Measurements from ENCODE around the gene C16orf86.

C16orf86 gene, protein sequence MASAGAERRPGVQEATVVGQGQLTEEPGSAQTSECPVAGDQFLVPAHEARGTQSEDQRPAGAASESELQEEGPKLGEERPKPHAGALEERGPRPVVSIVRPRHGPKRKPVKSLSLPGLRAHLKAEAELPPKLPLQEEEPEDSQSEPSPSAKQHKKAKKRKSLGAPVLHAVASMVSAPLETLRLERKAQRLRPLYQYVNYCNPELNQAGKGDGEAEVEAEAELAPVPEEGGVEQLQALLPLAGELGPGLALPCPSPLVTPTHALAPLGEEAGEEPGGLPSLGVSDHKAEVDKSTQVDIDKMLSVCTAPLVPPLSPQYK

DNA sequence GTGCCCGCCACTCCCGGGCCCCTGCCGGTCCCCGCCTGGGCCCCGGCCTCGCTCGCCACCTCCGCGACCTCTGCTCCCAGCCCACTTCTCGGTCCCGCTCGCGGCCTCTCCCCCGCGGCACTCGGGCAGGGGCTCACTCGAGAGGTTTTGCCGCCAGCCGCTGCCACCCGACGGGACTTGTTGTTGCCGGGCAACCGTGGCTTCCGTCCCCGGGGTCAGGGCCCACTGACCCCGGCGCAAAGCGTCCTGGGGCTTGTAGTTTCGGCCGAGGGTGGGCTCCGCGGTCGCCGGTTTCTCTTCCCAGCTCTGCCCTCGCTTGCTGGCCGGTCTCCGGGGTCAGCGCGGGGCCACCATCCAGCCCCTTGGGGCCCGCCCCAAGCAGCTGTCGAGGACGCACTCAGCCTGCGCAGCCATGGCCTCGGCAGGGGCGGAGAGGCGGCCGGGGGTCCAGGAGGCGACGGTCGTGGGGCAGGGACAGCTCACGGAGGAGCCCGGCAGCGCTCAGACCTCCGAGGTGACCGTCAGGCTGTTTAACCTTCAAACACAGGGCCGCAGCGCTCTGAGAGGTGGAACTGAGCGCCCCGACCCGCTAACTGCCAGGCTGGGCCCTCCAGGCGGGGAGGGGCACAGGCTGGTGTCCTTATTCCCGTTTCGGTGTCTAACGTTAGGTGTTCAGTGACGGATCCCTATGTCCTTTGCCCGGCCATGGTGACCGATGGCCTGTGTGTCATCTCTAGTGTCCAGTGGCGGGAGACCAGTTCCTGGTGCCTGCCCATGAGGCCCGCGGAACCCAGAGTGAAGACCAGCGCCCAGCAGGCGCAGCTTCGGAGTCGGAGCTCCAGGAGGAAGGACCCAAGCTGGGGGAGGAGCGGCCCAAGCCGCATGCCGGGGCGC is at the start of gene C16orf86, which contains the start of gene ENKD1:
TSS of gene C16orf86 (plus strand) at position 256 of the 894 bp plus-strand sequence. CDS start at position 413, 157 bp downstream.
TSS of gene ENKD1 (minus strand) at position 192 of the 894 bp plus-strand sequence. CDS start 308 bp downstream, outside the sequence.
- DNase-seq = no peak

DNA sequence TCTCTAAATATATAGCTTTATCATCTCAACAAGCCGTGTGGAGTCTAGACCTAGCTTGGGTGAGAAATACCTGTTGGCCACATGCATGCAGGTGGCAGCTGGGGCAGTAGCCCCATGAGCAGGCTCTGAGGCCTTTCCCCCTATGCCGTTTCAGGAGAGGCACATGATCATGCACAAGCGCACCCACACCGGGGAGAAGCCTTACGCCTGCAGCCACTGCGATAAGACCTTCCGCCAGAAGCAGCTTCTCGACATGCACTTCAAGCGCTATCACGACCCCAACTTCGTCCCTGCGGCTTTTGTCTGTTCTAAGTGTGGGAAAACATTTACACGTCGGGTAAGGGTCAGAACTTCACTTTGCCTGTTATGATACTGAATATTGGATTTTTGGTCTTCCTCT is 38.4 kb upstream of the C16orf86 start:
- DNase-seq = no peak

DNA sequence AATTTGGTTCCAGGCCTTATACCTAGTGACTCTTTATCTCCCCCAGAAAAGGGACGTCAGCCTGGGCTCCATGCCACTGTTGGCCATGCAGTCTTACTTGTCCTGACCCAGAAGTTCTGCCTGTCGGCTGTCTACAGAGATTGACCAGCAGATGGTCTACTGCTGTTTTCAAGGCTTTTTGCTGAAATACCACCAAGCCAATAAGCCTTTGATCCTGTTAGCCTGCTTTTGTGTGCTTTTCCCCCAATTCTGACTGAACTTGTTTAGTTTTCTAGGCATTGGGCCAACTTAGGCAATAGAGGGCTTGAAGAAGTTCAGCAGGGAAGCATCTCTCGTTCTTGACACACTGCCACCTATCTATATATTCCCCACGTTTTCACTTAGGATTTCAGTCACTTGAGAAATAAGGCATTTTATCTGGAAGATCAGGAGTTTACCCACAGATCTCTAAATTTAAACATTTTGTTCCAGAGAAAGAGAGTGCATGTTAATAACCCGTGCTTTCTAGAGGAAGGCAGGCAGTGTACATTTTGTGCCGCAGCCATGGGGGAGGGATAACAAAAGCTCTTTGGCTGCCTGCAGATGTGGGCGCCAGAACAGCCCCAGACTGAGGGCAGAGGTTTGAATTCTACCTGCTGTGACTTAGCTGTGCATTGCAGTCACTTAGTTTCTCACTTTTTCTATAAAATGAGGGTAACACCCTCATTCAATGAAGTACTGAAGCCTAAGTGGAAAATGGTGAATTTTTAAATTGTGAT is 34.0 kb upstream of the C16orf86 start:
- DNase-seq = no peak

DNA sequence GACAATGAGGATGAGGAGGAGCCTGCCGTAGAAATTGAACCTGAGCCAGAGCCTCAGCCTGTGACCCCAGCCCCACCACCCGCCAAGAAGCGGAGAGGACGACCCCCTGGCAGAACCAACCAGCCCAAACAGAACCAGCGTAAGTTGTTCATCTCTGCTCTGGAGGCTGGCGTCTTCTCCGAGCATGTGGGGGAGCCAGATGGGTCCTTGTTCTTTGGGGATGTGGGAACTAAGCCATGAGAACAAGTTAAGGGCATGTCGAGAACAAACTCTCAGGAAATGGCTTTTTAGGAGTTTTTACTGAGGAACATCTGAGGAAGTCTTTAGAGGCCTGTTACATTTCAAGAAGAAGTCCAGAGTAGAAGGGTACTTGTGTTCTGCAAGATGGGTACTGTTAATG is 29.9 kb upstream of the C16orf86 start:
- DNase-seq = no peak

DNA sequence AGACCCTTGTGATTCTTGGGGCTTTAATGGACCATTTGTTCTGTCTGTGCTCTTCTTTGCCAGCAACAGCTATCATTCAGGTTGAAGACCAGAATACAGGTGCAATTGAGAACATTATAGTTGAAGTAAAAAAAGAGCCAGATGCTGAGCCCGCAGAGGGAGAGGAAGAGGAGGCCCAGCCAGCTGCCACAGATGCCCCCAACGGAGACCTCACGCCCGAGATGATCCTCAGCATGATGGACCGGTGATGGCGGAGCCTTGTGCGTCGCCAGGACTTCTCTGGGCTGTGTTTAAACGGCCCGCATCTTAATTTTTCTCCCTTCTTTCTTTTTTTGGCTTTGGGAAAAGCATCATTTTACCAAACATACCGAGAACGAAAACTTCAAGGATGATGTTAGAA is 29.0 kb upstream of the C16orf86 start:
- DNase-seq = no peak

DNA sequence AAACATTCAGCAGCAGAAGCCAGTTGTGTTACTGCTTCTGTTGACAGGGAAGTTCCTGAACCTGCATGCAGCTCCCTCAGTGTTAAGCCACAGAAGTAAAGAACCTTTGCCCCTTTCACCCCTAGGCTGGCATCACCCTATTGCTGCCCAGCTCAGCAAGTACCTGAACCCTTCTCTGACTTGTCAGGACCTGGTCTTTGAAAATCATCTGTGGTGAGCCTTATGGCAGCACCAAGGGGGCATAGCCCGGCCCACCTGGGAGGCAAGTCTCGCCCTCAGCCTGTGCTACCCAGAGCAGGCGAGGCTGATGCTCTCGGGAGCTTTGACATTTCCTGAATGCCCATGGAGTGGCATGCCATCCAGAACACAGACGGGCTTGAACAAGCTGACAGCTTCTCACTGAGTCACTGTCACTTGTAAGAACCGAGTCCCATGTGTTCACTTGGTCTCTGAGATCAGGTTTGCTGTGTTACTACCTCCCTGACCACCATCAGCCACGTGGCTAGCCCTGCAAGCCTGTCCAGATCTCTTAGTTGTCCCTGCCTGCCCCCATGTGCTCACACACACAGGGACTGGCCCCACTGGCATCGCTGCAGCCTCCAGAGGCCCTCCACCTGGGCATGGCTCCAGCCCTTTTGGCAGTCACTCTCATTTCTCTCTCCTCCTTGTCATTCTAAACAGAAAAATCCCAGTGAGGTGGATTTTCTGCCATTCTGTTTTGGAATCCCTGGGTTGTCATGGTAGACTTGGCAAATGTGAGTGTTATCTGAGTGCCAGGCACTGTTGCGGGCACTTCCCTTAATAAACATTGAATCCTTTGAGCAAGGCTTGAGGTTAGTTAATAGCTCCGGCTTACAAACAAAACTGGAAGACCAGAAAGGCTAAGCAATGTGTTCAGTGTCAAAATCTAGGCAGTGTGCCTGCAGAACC is 24.6 kb upstream of the C16orf86 start:
- no peak for DNase-seq

DNA sequence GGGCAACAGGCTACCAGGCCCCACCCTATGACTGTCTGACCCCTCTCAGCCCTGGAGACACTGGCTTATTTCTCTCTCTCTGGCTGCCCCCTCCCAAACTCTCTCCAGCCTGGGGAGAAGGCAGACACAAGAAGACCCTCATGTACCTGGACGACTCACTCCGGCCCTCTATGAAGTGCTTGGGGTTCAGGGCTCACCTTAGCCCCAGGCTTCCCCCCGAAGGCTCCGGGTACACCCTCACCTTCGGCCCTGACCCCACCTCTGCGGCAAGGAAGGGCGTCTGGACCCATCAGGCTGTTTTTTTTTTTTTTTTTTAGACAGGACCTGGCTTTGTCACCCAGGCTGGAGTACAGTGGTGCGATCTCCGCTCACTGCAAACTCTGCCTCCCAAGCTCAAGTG is 22.6 kb upstream of the C16orf86 start:
- no peak for DNase-seq

DNA sequence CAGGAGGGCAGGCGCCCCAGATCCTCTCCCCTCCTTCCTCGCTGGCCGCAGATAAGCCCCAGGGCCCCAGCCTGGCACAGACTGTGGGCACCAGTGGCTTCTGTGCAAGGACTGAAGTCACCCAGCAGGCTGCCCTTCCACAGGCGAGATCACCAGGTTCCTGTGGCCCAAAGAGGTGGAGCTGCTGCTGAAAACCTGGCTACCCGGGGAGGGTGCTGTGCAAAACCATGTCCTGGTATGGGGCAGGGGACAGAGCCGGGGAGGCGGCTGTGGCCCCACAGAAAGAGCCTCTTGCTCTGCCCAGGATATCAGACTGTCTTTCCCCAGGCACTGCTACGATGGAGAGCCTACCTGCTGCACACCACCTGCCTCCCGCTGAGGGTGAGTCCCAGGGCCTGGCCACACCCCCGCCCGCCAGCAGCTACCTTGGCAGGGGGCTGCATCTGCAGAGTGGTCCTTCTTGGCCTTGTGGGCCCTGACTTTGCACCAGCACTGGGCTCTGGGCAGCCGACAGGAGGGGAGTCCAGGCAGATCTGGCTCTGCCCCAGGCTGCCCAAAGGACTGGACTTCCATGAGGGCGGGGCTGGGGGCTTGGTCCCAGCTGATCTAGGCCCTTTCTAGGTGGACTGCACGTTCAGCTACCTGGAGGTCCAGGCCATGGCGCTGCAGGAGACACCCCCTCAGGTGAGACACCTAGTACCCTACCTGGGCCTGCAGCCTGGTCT is 21.1 kb upstream of the C16orf86 start:
- DNase-seq = no peak

DNA sequence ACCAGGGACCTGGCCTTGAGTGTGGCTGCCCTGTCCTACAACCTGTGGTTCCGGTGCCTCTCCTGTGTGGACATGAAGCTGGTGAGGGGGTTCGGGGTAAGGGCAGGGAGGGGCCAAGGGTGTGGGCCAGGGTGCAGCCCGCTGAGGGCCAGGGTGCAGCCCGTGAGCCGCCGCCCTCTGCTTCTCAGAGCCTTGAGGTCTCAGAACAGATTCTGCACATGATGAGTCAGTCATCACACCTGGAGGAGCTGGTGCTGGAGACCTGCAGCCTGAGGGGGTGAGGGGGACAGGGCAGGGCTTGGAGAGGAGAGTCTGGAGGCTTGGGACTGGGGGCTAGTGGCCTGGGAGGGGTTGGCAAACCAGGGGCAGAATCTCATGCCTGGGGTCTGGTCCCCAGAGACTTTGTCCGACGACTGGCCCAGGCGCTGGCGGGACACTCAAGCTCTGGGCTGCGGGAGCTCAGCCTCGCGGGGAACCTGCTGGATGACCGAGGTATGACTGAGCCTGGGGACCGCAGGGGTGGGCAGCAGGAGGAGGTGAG is 19.4 kb upstream of the C16orf86 start:
- DNase-seq = no peak

DNA sequence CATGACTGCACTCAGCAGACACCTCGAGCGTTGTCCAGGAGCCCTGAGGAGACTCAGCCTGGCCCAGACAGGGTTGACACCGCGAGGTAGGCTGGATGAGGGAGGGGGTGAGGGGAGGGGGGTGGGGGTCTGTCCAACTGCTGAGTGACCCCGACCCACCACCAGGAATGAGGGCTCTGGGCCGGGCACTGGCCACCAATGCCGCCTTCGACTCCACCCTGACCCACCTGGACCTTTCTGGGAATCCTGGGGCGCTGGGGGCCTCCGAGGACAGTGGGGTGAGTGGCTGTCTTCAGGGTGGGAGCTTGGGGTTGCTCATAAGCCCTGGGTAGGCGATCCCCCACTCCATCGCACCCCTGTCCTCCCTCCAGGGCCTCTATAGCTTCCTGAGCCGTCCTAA is 18.9 kb upstream of the C16orf86 start:
- no peak for DNase-seq

DNA sequence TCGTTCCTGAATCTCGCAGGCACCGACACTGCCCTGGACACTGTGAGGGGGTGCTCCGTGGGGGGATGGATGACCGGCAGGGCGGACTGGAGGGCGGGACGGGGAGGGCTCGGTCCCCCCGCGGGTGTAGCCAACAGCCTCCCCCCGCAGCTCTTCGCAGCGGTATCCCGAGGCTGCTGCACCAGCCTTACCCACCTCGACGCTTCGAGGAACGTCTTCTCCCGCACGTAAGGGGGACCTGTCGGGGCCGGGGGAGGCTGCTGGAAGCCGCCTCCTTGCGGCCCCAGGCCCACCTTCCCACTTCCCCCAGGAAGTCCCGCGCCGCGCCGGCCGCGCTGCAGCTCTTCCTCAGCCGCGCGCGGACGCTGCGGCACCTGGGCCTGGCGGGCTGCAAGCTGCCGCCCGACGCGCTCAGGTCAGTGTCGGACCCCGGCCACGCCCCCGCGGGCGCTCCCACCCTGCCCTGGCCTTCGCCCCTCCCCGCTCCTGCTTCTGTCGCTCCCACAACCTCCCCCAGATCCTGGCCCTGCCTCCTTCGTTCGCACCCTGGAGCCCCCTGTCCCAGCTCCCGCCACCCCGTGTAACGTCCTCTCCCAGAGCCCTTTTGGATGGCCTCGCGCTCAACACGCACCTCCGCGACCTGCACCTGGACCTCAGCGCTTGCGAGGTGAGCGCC is 18.4 kb upstream of the C16orf86 start:
- no peak for DNase-seq

DNA sequence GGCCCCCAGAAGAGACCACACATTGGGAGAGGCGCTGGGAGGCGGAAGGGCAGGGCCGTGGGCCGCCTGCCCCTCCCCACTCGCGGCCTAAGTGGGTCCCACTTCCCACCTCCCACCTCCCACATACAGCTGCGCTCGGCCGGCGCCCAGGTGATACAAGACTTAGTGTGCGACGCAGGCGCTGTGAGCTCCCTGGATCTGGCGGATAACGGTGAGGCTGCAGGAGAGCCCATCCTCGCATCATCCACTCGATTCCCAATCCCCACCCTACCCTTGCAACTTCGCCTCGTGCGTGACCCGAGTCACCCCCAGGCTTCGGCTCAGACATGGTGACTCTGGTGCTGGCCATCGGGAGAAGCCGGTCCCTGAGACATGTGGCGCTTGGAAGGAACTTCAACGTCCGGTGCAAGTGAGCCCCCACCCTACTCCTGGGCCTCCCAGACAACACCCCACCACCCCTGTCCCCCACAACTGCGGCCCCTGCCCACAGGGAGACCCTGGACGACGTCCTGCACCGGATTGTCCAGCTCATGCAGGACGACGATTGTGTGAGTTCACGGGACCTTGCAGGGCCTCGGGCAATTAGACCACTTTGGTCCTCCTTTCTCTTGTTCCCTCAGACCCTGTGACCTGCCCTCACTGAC is 17.7 kb upstream of the C16orf86 start:
- DNase-seq = no peak

DNA sequence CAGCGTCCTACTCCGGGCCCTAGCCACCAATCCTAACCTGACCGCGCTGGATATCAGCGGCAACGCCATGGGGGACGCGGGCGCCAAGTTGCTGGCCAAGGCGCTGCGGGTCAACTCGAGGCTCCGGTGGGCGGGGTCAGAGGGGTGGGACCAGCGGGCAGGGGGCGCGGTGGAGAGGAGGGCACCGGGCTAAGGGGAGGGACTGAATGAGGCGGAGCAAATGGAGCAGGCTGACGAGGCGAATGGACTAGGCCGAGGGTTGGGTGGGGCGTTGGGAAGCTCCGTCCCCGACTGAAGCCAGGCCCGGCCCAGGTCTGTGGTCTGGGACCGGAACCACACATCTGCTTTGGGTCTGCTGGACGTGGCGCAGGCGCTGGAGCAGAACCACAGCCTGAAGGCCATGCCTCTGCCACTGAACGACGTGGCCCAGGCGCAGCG is 17.1 kb upstream of the C16orf86 start:
- DNase-seq = no peak

DNA sequence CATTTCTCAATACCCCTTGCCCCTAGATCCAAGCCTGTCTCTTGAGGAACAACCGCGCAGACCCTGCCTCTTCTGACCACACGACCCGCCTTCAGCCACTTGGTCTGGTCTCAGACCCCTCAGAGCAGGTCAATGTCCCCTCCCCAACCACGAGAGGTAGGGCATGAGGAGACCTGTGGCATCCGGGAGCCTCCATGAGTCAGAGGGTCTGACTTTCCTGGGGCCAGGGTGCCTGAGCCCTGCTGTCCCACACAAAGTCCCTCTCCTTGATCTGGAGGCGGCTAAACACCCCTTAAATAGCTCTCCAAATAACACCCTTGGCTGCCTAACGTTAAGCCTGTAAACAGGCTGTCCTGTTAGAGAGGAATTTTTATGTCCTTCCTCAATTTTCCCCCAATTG is 16.6 kb upstream of the C16orf86 start:
- DNase-seq = no peak

DNA sequence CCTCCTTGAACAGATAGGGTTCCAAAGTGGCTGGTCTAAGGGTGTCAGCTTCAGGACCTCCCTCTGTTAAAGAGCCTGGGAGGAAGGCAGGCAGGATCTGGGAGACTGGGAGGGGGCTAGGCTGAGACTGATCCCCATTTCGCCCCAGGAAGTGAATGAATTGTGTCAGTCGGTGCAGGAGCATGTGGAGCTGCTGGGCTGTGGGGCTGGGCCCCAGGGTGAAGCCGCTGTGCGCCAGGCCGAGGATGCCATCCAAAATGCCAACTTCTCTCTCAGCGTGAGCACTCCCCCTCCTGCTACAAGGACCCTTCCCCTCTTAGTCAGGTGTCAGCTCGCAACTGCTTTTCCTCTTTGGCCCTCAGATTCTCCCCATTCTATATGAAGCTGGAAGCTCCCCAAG is 15.6 kb upstream of the C16orf86 start:
- DNase-seq = no peak

DNA sequence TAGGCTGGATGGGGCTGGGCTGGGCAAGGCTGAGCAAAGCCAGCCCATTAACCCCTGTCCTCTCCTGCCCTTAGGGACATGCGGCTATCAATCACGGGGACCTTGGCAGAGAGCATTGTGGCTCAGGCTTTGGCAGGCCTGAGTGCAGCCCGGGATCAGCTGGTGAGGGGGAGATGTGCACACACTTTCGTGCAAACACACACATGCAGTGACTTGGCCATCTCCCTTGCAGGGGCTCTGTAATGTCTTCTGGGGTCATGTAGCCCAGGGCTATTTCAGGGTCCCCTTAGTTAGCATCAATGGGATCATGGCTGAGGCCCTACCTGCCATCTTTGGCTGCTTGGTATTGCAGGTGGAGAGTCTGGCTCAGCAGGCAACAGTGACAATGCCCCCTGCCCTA is 14.8 kb upstream of the C16orf86 start:
- no peak for DNase-seq

DNA sequence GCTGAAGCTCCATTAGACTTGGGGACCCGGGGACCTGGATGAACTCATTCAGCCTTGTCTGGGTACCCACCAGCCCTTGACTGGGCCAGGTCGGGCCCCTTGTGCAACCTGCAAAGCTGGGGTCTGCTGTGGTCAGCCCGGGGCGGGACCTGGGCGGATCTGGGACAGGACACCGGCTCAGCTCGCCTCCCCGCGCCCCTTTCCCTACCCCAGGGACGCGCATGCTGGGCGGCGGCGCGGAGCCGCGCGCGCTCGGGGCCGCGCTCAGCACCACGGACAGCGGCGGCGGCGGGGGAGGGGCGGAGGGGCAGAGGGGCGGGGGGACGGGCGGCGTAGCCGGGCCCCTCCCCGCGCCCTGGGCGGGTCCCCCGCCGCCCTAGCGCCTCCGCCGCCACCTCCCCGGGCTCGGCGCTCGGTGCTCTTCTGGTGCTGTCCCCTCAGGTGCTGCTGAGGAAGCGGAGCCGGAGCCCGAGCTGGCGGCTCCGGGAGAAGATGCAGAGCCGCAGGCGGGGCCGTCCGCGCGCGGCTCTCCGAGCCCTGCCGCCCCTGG is 14.0 kb upstream of the C16orf86 start:
- no peak for DNase-seq

DNA sequence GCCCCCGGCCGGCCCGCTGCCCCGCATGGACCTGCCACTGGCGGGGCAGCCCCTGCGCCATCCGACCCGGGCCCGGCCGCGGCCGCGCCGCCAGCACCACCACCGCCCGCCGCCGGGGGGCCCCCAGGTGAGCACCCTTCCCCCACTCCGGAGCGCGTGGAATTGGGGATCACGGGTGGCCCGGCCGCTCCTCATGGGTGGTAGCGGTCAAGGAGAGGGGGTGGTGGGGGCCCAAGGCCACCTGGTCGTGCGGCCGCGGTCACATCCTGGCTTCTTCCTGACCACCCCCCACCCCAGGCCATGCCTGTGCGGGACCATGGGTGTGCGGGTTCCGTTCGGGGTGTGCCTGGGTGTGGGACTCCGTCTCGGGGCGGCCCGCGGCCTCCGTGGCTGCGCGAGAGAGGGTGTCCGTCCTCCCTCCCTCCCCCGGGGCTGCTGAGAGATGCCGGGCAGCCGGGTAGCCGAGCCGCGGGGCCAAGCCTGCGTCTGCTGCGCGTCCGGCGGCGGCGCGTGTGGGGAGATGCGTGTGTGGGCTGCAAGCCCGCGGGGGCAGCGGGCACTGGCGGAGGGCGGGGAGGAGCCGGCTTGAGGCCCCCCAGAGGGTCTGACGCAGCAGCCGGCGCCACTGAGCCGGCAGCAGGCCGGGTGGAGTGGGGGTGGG is 13.4 kb upstream of the C16orf86 start:
- DNase-seq = no peak

DNA sequence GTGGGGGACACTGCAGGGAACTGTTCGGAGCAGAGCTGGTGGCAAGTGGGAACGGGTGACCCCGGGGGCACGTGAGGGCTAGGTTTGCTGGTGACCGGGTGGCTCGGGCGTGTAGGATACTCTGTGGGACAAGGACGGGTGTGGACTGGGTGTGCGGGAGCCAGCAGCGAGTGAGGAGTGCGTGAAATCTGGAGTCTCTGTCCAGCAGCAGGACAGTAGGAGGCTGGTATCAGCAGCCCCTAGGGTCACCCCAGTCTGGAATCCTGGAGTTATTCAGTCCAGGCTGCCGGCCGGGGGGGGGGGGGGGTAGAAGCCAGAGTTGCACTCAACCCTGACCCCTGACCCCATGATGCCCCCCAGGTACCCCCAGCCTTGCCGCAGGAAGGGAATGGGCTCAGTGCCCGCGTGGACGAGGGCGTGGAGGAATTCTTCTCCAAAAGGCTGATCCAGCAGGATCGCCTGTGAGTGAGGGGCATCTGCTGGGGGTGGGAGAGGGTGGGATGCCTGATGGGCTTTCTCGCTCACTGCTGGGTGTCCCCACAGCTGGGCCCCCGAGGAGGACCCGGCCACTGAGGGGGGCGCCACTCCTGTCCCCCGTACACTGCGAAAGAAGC is 12.7 kb upstream of the C16orf86 start:
- DNase-seq = no peak
